Large intestine (tissue), 3 donors: ENCODE results near the gene SLC26A8. TPM values are rescaled to one million over a fixed set of nuclear protein-coding genes. Genes with fewer than 3 reads are reported as not detected.
"Not testable (repeated sequence)": the region's sequence is repeated elsewhere in the genome, so short reads cannot be mapped to it uniquely, and the experiment has no call there.

ENCODE experiments used
- DNase-seq, 2 donors: peaks; one replicate each; pipeline versions ENCODE4 v3.0.0 to v3.0.0-alpha.2; 2013
- H3K27ac ChIP-seq: one replicate; pipeline ENCODE4 v1.5.1; 2013; ENCODE audit warnings: low read length
- H3K27me3 ChIP-seq: 2 replicates; pipeline ENCODE4 v1.6.1; 2013; ENCODE audit warnings: low read length; ENCODE audit not compliant: control insufficient read depth, insufficient read depth
- H3K36me3 ChIP-seq: 2 replicates; pipeline ENCODE4 v1.6.1; 2013; ENCODE audit warnings: low read length; ENCODE audit not compliant: control insufficient read depth, insufficient read depth
- H3K4me1 ChIP-seq: one replicate; pipeline ENCODE4 v1.6.1; 2013; ENCODE audit warnings: low read length; ENCODE audit not compliant: control insufficient read depth, insufficient read depth
- H3K4me3 ChIP-seq: one replicate; pipeline ENCODE4 v1.5.1; 2013; ENCODE audit warnings: low read length
- H3K9me3 ChIP-seq: one replicate; pipeline ENCODE4 v1.6.1; 2013; ENCODE audit warnings: mild to moderate bottlenecking, low read depth, low read length, moderate library complexity; ENCODE audit not compliant: control insufficient read depth
- WGBS: methylation state at CpG from one replicate; pipeline ENCODE4 v1.1.5; 2013; ENCODE audit warnings: low lambda C conversion rate; ENCODE audit not compliant: insufficient coverage; 5-methylcytosine and 5-hydroxymethylcytosine counted together
- polyA plus RNA-seq: library from polyadenylated mRNA; unstranded; fragments of 120-200 nt; gene quantifications from one replicate; pipeline ENCODE4 v1.2.1, GENCODE V29; 2013

The SLC26A8 gene
- polyA plus RNA-seq, 1 donor: 0.24 TPM

GRCh38 chr6:35919827-35920751 lies 104.4 kb downstream of the SLC26A8 start:
- H3K9me3 ChIP-seq: no peaks in the 10 kb centered on the region
- WGBS: no CpG with 5 or more reads among the region's 50 CpGs
- H3K36me3 ChIP-seq: peaks cover 3% of the 10 kb centered on the region
- DNase-seq: peak; percentile 63 to 86
- H3K27me3 ChIP-seq: no peaks in the 10 kb centered on the region
- H3K4me3 ChIP-seq: peak overlapping the region; percentile 81
- H3K27ac ChIP-seq: peak overlapping the region; percentile 87
- peaks cover 18% of the 10 kb centered on the region for H3K4me1 ChIP-seq

- 20% methylated on average over 1 of the region's 9 CpGs for WGBS
- peak; percentile 19 to 54 for DNase-seq
- Histone ChIP-seq H3K9me3 (no peaks in the 10 kb centered on the region), H3K27ac (peak overlapping the region; percentile 87), H3K36me3 (peaks cover 11% of the 10 kb centered on the region), H3K27me3 (no peaks in the 10 kb centered on the region), H3K4me3 (peak overlapping the region; percentile 81), H3K4me1 (peaks cover 18% of the 10 kb centered on the region)
Measured at GRCh38 chr6:35919085-35919826, 105.2 kb downstream of the SLC26A8 start.

GRCh38 chr6:35916893-35917292 lies 107.5 kb downstream of the SLC26A8 start:
- not testable (repeated sequence) for H3K4me3 ChIP-seq, H3K27ac ChIP-seq, DNase-seq, H3K27me3 ChIP-seq, H3K9me3 ChIP-seq
- Histone ChIP-seq H3K36me3 (peaks cover 23% of the 10 kb centered on the region), H3K4me1 (peaks cover 14% of the 10 kb centered on the region)
- no CpG with 5 or more reads among the region's 6 CpGs for WGBS

- no peaks in the 10 kb centered on the region for H3K27me3 ChIP-seq
- H3K27ac ChIP-seq: no peak overlapping the region
- WGBS: 100% methylated on average over 1 of the region's 3 CpGs
- peaks cover 11% of the 10 kb centered on the region for H3K4me1 ChIP-seq
- no peak for DNase-seq
- no peaks in the 10 kb centered on the region for H3K9me3 ChIP-seq
- H3K36me3 ChIP-seq: peaks cover 25% of the 10 kb centered on the region
- no peak overlapping the region for H3K4me3 ChIP-seq
Measured at GRCh38 chr6:35916056-35916455, 108.4 kb downstream of the SLC26A8 start.

GRCh38 chr6:35914536-35914935 lies 109.9 kb downstream of the SLC26A8 start:
- H3K9me3 ChIP-seq: peaks cover 4% of the 10 kb centered on the region
- H3K4me1 ChIP-seq: peaks cover 11% of the 10 kb centered on the region
- DNase-seq: no peak
- H3K36me3 ChIP-seq: peaks cover 32% of the 10 kb centered on the region
- H3K4me3 ChIP-seq: no peak overlapping the region
- no peaks in the 10 kb centered on the region for H3K27me3 ChIP-seq
- no peak overlapping the region for H3K27ac ChIP-seq
- WGBS: 93% methylated on average over 2 of the region's 6 CpGs

- Histone ChIP-seq H3K9me3 (peaks cover 9% of the 10 kb centered on the region), H3K27ac (no peak overlapping the region), H3K4me1 (peaks cover 1% of the 10 kb centered on the region), H3K36me3 (peaks cover 39% of the 10 kb centered on the region), H3K27me3 (no peaks in the 10 kb centered on the region), H3K4me3 (no peak overlapping the region)
- DNase-seq: no peak
- WGBS: 100% methylated on average over 1 of the region's 8 CpGs
Measured at GRCh38 chr6:35911871-35912653, 112.4 kb downstream of the SLC26A8 start.

- not testable (repeated sequence) for H3K27ac ChIP-seq, H3K27me3 ChIP-seq, H3K9me3 ChIP-seq, H3K4me1 ChIP-seq, H3K4me3 ChIP-seq, DNase-seq
- WGBS: 100% methylated on average over 1 of the region's 2 CpGs
- peaks cover 32% of the 10 kb centered on the region for H3K36me3 ChIP-seq
Measured at GRCh38 chr6:35909571-35909970, 114.9 kb downstream of the SLC26A8 start.

- peaks cover 29% of the 10 kb centered on the region for H3K36me3 ChIP-seq
Measured at GRCh38 chr6:35908753-35909401, 115.6 kb downstream of the SLC26A8 start.

GRCh38 chr6:35907750-35908149 lies 116.7 kb downstream of the SLC26A8 start:
- Histone ChIP-seq H3K27ac (no peak overlapping the region), H3K4me1 (no peaks in the 10 kb centered on the region), H3K36me3 (peaks cover 27% of the 10 kb centered on the region), H3K4me3 (no peak overlapping the region), H3K9me3 (peaks cover 9% of the 10 kb centered on the region), H3K27me3 (no peaks in the 10 kb centered on the region)
- DNase-seq: no peak
- WGBS: no CpG with 5 or more reads among the region's 6 CpGs

More at GRCh38 chr6:35908753-35909401, 115.6 kb downstream of the SLC26A8 start:
- H3K4me1 ChIP-seq, DNase-seq, H3K27ac ChIP-seq, H3K27me3 ChIP-seq, H3K4me3 ChIP-seq, H3K9me3 ChIP-seq: not testable (repeated sequence)
- WGBS: no CpG with 5 or more reads among the region's 5 CpGs
